Muscle of arm (tissue), 12 donors: ENCODE results near the gene PARG. TPM values are rescaled to one million over a fixed set of nuclear protein-coding genes. Genes with fewer than 3 reads are reported as not detected.
"Not testable (repeated sequence)": the region's sequence is repeated elsewhere in the genome, so short reads cannot be mapped to it uniquely, and the experiment has no call there.

Experiments
- DNase-seq: peaks from one replicate; pipeline ENCODE4 v3.0.0-alpha.2; 2013
- polyA plus RNA-seq, 12 donors: library from polyadenylated mRNA; unstranded; fragments of 120-200 nt; gene quantifications; one replicate each; pipeline ENCODE4 v1.2.1, GENCODE V29; 2013; ENCODE audit not compliant: insufficient read length in 12 of 12

PARG gene
- polyA plus RNA-seq, 12 donors: 17.7 to 25.2 (median 20.6) TPM; not detected in 1

DNA sequence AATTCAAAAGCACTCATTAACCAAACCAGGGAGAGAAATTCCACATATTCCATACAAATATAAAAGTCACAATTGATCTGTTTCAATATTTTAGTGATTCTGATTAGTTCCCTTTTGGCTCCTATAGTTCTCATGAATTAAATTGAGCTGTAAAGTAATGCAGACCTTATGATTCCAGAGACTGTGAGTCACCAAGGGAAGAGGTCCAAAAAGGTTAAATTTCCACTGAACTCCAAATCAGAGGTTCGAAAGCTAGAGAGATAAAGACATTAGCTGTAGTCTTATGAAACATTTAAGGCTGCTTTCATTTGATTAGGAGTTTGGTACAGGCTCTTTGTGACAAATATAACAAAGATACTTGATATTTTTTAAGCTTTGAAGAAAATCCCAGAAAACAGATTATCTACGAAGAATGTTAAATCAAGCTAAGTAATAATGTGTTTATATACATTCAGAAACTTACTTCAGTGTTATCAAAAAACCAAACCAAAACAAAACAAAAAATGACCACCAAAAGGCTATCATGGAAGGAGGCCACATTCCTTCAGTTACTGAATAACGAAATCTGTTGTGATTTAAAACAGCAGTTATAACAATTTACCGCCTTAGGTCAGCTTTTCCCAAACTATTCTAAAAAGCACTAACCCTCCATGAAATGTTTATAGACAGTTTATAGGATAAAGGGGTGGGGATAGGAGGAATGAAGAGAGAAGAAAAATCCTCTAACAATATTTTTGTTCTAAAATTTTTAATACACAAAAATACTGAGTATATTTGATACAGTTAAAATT, 33.3 kb downstream of the PARG start:
- not testable (repeated sequence) for DNase-seq

DNA sequence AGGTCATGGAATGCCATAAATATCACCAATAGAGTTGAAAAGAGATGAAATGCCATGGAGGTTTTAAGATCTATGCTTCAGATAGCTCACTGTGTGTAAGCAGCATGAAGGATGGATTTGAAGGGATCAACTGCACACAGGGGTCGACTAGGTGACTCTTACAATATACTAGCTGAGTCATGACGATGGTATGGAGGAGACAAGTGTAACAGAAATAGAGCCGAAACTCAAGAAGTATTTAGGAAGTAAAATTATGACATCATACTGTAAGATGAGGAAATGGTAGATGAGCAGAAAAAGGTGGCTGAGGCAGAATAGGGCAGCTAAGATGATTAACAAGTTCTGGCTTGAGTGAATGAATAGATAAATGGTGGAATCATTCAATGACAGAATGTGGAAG, 38.0 kb downstream of the PARG start:
- DNase-seq: not testable (repeated sequence)

DNA sequence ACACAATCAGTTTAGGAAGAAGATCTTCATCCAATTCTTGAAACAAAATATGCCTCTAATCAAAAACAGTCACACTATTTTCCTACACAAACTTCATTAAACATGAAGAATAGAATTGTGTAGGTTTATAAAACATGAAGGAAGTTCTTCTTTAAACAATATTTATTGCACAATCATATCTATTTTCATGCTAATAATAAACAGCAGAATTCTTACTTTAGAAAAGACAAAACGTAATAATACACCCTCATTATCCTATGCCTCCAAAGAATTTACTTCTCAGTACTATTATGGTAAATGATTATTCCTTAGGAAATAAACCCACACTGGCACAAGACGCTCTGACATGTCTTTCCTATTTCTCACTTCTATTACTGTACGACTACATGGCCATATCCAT, 41.4 kb downstream of the PARG start:
- not testable (repeated sequence) for DNase-seq

DNA sequence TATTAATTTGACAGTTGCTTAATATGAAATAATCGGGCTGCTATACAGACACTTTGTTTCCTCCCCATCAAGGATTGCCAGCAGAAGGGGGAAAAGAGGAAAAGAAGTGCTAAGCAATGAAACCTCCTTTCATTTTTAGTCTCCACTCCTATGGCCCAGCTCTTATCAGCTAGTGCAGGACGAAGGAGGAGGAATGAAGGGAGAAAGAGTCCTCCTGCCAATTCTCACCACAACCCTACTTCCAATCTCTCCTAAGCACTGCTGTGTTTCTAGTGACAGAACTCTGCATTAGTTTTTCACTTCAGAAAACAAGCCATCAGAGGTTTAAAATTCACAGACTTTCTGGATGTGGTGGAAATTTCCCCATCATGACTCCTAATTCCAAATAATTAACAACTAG, 41.8 kb downstream of the PARG start:
- not testable (repeated sequence) for DNase-seq

DNA sequence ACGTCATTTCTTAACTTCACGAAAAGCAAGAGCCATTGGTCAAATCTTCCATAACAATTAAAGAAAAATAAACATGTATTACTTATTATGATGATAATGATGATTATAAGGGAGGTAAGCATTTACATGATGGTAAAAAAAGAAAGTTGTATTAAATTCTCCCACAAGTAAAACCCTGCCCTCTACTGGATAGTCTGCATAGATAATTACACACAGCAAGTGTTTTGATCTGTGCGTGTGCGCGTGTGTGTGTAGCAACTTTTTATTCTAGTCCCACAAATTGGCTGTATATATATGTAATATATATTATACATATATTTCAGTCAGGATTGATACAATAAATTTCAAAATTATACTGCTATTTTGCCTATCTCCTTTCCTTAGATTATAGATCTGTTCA, 51.8 kb downstream of the PARG start:
- not testable (repeated sequence) for DNase-seq

DNA sequence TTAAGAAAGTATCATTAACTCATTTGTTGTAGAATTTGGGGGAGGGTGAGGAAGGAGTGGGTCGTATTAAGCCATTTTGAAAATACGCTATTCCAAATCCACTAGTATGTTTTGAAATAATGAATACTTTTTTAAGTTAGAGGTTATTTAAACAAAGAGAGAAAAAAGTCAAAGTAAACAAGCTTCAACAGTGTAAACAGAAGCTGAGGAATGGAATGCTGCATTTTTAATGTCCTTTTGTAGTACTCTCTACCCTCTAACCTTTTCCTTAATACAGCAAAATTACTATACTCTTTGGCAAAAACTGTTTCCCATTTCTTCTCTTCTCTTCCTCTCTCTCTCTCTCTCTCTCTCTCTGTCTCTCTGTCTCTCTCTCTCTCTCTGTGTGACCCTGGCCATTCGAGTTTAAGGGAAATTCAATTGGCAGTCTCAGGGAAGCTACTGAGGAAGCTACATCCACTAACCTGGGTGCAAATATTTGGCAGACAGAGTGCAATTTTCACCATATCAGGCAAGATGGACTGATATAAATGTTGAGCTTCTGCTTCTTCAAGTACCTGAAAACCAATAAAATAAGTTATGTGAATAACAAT, 57.0 kb downstream of the PARG start:
- not testable (repeated sequence) for DNase-seq

DNA sequence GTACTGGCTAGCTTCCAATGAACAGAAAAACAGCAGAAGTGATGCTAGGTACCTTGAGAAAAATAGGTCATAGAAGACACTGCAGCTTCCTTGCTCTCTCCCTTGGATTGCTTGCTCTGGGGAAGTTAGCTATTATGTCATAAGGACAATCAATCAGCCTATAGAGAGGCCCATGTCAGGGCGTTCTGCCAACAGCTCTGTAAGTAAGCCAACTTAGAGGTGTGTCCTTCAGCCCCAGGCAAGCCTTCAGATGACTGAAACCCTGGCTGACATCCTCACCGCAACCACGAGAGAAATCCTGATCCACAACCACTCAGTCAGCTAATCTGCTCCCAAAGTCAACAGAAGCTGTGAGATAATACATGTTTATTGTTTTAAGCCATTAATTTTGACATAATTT, 58.0 kb downstream of the PARG start:
- not testable (repeated sequence) for DNase-seq

DNA sequence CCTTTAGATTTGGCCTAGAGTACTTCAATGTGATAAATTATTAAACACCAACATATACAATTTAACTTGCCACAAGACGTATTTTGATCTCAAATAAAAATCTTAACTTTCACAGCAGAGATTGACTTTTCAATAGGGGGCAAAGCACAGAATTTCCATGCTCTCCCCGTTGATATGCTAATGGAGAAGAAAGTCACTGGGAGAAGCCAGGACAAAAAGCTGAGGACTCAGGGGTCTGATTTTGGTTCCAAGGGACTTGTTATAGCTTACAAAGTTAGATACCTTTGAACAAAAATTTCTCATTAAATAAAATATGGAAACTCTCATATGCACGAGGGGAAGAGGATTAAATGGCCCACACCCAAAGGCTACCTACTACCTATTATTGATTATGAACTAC, 59.5 kb downstream of the PARG start:
- not testable (repeated sequence) for DNase-seq

DNA sequence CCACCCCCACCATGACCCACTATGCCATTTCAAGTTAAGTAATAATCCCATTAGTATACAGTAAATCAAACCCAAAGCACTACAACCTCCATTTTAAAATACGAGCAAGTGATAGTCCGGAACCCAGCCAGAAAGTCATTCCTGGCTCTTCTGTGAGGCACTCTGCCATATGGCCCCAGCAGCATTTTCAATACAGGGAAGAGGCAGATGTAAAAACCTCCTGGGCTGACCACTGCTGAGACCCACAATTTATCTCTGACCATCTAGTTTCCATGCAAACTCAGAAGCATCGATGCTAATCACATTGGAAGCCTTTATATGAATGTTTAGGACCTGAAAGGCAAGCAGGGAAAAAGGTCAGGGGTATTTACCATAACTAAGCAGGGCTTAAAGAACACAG, 69.1 kb downstream of the PARG start:
- not testable (repeated sequence) for DNase-seq

DNA sequence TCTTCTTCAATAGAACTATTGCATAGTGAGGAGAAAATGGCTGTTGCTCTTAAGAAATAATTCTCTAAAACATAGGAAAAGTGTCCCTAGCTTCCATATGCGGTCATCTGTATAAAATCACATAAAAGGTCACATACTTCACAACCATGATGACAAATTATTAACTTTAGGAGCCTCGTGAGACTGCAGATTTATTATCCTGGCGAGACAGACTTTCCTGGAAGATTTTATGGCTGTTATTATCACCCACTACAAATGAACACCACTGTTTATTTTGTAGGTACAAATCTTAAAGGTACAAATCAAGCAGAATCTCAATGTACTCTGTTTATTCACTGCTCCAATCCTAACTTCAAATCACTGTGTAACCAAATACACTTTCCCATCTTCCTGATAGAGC, 70.4 kb downstream of the PARG start:
- DNase-seq: not testable (repeated sequence)

DNA sequence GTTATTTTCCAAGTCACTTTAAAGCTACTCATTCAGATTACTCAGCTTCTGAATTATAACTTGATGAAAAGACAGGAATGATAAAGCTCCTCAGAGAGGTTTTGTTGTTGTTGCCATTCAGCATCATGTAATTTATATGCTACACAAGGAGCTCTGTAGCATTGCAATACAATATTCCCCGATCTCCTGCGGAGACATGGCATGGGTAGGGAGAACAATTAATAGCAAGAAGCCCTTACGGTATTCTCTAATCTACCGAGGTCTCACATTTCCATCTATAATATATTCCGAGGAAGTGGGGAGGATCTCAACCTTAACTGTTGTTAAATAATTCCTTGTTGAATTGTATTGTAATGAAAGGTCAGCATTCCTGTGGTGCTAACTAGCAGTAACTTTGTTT, 81.9 kb downstream of the PARG start:
- DNase-seq: not testable (repeated sequence)

DNA sequence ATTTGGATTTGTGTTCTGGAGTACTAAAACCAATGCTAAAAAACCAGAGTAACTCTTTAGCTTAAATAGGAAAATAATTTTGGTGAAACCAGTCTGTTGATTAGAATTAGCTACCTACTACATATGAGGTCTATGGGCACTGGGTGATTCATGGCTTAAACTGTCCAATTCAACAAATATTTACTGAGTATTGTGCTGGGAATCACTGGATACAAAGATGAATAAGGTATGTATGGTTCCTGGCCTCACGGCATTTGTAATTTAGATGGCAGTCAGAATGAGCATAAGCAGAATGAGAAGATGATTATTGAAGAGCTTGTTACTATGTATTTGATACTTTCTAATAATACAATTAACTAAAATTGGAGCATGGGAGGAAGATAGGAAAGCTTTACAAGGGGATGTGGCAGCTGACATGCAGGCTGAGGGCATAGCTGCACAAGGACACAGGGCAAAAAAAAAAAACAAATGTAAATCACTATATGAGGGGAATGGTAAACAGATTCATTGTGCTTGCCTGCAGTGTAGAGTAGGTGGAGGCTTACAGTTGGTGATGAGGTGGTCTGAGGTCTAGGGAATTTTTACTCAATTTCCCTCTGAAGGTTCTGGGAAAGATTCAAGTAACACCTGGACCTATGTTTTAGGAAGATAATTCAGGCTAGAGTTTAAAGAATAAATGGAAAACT, 83.0 kb downstream of the PARG start:
- DNase-seq: not testable (repeated sequence)

DNA sequence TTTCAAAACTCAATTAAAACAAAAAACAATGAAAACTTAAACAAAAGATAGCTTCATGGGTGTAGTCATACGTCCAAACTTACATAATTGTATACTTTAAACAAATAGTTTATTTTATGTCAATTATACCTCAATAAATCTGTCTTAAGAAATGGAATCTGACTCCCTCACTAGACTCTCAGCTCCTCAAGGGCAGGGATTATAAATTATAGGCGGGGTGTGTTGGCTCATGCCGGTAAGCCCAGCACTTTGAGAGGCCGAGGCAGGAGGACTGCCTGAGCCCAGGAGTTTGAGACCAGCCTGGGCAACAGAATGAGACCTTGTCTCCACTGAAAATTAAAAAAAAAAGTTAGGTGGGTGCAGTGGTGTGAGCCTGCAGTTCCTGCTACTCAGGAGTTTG, 92.3 kb downstream of the PARG start:
- not testable (repeated sequence) for DNase-seq

DNA sequence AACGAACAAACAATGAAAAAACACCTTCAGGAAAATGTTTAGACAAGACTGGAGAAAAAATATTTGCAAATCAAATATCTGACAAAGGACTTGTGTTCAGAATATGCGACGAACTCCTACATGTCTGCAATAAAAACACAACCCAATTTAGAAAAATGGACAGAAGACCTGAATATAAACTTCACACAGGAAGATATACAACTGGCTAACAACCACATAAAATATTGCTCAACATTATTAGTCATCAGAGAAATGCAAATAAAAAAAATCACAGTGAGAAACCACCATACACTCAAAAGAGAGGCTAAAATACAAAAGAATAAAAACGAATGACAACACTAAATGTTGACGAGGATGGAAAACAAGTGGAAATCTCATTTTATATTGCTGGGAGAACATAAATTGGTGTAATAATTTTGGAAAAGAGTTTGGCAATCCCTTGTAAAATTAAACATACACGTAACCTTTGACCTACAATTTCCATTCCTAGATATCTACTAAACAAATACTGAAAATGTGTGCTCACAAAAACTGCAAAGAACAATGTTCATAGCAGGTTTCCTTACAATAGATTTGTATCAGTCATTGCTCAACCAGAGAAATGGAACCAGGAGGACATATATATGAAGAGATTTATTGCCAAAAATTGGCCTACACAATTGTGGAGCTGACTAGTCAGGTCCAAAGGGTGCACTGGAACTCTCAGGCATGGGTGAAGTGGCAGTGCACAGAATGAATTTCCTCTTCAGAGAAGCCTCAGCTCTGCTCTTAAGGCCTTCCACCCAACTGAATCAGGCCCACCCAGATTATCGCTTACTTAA, 96.8 kb downstream of the PARG start:
- DNase-seq: no peak

DNA sequence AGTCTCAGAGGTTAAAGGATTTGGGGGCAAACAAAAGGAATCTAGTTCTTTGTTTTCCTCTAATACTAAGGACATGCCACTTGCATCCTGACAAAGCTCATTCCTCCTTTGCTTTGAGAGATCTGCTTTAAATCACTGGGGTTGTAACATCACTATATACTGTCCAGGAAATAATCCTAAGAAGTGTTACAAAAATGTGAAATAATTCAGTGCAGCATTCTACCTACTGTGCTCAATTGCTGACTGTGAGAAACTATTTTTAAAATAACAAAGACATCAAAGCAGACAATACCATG, 99.5 kb downstream of the PARG start:
- not testable (repeated sequence) for DNase-seq

DNA sequence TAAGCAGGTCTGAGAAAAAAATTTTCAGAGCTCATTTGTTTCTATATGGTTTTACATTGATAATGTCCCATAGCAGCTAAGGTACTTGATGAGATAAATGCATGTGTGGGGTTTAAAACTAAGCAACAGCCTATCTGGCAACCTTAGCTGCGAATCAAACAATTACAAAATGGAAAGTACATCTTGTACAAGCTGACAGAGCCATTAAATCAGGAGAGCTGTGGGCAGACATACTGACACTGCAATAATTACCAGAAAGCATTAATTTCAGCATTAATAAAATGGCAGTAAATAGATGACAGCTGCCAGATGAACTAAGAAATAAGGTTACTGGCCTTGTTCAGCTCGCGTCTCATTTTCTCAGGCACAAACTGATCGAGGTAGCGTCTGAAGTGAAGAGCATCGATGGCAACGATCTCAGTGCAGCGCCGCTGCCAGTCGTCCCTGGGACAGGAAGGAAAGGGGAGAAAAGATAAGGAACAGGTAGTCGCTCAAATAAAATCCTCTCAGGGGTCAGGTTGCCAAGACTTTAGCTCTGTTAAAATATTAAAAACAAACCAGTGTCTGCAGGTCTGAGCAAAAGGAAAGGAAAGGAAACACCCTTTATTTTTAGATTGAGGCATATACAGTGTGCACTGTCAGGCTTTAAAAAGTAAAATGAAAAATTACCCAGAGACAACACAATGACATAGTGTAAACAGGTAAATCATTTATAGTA, 100.1 kb downstream of the PARG start:
- DNase-seq: no peak

DNA sequence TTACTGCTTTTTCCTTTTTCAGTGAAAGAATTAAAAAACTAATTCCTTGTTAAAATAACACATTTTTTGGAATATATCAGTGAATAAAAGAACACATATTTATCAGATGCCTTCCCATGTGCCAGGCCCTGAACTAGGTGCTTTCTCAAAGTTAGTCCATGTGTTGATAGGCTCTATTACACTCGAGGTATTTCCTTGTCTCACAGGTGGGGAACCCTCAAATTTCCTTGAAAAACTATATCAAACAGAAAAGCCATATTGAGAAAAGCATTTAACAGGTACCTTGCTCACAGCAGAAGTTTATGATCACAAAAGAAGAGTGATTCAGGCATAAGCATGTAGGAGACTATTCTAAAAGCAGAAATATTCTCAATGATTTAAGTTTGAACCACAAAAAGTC, 104.1 kb downstream of the PARG start:
- no peak for DNase-seq

DNA sequence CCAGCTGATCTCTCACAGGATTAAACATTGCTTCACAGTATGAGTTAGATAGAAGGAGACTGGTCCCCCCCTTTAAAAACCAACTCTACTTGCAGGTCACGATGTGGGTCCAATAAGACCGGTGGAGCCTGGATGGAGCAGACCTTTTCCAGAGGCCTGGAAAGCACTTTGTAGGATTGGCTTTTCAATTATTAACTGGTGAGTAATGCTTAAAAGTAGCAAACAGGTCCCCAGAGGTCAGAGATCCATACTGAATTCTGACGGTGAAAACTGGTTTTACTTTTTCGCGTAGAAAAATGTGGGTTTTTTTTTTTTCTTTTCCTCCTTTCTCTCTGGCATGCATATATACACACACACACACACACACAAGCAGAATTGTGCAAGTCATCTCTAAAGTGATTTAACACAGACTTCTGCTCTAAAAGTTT, 104.8 kb downstream of the PARG start:
- DNase-seq: no peak

DNA sequence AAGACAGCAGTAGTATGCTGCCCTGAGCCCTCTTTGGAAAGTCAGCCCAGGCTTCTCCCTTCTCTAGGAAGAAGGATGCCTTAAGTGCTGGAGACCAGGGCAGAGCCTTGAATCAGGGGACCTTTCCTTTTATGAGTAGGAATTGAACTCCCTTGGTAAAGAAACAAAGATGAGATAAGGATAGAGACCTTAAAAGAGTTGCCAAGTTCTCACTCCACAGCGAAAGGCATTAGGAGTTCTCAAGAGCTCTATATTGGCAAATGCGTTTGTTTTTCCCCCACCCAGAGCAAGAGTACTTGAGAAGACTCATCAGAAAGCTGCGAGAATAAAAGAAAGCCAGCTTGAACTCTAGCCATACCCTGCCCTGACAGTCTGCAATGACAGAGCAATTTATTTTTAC, 106.9 kb downstream of the PARG start:
- DNase-seq: no peak

DNA sequence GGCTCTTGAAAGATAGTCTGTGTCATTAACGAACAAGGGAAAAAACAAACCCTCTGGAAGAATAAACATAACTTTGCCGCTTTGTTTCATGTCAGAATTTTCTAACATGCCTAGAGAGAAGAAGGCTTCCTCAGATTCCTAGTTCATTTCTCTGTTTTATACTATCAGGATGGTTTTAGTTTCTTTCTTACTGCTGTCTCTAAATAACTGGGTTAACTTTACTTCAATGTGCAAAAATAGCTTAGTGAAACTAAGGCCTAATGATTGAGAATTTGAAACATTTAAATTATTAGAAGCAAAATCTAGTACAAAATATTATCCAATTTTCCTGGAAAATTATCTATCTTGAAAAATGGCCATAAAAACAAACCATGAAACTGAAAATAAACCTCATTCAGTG, 107.6 kb downstream of the PARG start:
- DNase-seq: no peak

DNA sequence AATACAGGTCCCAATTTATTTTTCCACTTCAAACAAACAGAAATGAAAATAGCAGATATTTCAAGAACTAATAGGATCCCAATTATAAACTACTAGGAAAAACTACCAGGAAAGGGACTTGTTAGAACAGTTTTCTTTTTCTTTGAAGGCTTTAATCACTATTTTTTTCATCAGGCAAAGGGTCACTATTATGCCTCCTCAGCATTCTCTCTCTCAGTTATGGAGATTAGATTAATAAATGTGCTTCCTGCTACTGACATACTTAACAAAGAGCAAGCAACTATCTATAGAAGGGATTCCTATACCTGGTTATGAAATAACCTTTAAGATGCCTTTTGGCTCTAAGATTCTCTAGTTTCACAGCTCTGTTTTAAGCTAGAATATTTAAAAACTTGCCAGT, 108.7 kb downstream of the PARG start:
- DNase-seq: no peak
